Uterus (tissue), 4 donors: ENCODE measurements around the gene DNAL4. TPM values are rescaled to one million over a fixed set of nuclear protein-coding genes. Genes with fewer than 3 reads are reported as not detected.

Experiments
- DNase-seq, 2 donors: peaks; one replicate each; pipeline ENCODE4 v3.0.0-alpha.2; 2019 to 2020
- H3K27ac ChIP-seq, 2 donors: fragments of 200-600 bp; sonication (generic); 1 replicate in 1 of 2; 2 replicates in 1 of 2; pipeline ENCODE4 v1.5.1; 2016 to 2018
- H3K27me3 ChIP-seq, 2 donors: fragments of 200-600 bp; sonication (generic); one replicate each; pipeline ENCODE4 v1.5.1; 2018 to 2019; ENCODE audit warnings: control low read depth in 1 of 2
- H3K36me3 ChIP-seq, 2 donors: fragments of 200-600 bp; sonication (generic); one replicate each; pipeline ENCODE4 v1.5.1; 2019; ENCODE audit warnings: control low read depth in 1 of 2
- H3K4me1 ChIP-seq, 2 donors: fragments of 200-600 bp; sonication (generic); one replicate each; pipeline ENCODE4 v1.5.1; 2018 to 2019; ENCODE audit warnings: control low read depth in 1 of 2
- H3K4me3 ChIP-seq, 2 donors: fragments of 200-600 bp; sonication (generic); 1 replicate in 1 of 2; 2 replicates in 1 of 2; pipeline ENCODE4 v1.5.1; 2018 to 2019; ENCODE audit warnings: mild to moderate bottlenecking in 1 of 2
- H3K9me3 ChIP-seq, 2 donors: fragments of 200-600 bp; sonication (generic); one replicate each; pipeline ENCODE4 v1.5.1; 2019; ENCODE audit warnings: control low read depth in 1 of 2
- POLR2A ChIP-seq, 2 donors: fragments of 450-650 bp; IDR thresholded peaks; one replicate each; pipeline ENCODE4 v1.6.1; 2016; ENCODE audit warnings: antibody characterized with exemption in 2 of 2, mild to moderate bottlenecking in 1 of 2, moderate library complexity in 1 of 2
- intact Hi-C: fragments of 100-400 bp; cut with DNase I; formaldehyde crosslinking; loops from one replicate; pipeline ENCODE4 v1.15.1; 2023; ENCODE audit warnings: low total_unique reads
- total RNA-seq, 4 donors: library from RNA; depleted of rRNA in 3 of 4; stranded (reverse); fragments of >200 nt in 3 of 4; gene quantifications; one replicate each; pipeline versions ENCODE4 v1.1.0 to v1.2.4, GENCODE V29; 2014 to 2023
- TF ChIP-seq, protein P1 (sequence below), 4 experiments: fragments of 200-600 bp in 2 of 4; fragments of 450-650 bp in 2 of 4; sonication (generic) in 2 of 4; IDR thresholded peaks; one replicate each; pipeline ENCODE4 v1.5.1; 2016 to 2019; ENCODE audit warnings: antibody characterized with exemption in 4 of 4, mild to moderate bottlenecking in 2 of 4, moderate library complexity in 1 of 4
- donor health status: DM: yes; HTN: yes; CAD: no.

DNAL4 gene
- total RNA-seq, 4 donors from 2014 or later: 3.1 to 23.4 (median 8.3) TPM

DNA sequence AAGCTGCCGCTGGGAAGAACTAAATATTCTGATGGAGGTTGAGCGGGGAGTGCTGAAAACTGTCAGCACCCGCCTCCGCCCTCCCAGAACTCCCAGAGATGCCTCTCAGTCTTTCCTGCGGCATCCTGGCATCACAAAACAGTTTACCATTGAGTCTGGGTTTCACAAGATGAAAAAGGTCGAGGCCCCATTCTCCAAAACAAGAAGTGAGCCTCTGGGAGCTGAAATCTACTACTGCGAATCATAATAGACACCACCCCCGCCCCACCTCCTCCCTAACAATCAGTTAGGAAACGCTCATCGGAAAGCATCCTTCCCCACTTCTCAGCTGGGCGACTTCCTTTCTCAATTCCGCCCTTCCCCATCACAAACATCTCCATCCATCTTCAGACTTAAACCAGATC lies 39.2 kb downstream of the DNAL4 start:
- DNase-seq: peak; percentile 43 to 71
- intact Hi-C loops: loop anchor here (5.0 kb wide), 1 partner anchor 38 kb away; the partner anchor contains the start of gene DNAL4
- H3K4me3 ChIP-seq: peak overlapping the region; percentile 41 to 75
- TF ChIP-seq POLR2A (IDR thresholded peaks at IDR 0.05): no peak
- H3K27ac ChIP-seq: peak overlapping the region; percentile 90 to 92
- H3K27me3 ChIP-seq: no peaks in the 10 kb centered on the region
- no peaks in the 10 kb centered on the region for H3K36me3 ChIP-seq
- H3K9me3 ChIP-seq: no peaks in the 10 kb centered on the region
- peaks cover 3 to 10% of the 10 kb centered on the region in 2 donors for H3K4me1 ChIP-seq

- Histone ChIP-seq H3K4me3 (peak overlapping the region; percentile 41 to 75), H3K9me3 (no peaks in the 10 kb centered on the region), H3K27ac (peak overlapping the region; percentile 90 to 92), H3K4me1 (peaks cover 3 to 10% of the 10 kb centered on the region in 2 donors), H3K36me3 (no peaks in the 10 kb centered on the region), H3K27me3 (no peaks in the 10 kb centered on the region)
- DNase-seq: peak; percentile 74 to 88
- peak in 1 of 2 donors; percentile 6 for TF ChIP-seq POLR2A (IDR thresholded peaks at IDR 0.05)
- TF ChIP-seq, protein P1, sequence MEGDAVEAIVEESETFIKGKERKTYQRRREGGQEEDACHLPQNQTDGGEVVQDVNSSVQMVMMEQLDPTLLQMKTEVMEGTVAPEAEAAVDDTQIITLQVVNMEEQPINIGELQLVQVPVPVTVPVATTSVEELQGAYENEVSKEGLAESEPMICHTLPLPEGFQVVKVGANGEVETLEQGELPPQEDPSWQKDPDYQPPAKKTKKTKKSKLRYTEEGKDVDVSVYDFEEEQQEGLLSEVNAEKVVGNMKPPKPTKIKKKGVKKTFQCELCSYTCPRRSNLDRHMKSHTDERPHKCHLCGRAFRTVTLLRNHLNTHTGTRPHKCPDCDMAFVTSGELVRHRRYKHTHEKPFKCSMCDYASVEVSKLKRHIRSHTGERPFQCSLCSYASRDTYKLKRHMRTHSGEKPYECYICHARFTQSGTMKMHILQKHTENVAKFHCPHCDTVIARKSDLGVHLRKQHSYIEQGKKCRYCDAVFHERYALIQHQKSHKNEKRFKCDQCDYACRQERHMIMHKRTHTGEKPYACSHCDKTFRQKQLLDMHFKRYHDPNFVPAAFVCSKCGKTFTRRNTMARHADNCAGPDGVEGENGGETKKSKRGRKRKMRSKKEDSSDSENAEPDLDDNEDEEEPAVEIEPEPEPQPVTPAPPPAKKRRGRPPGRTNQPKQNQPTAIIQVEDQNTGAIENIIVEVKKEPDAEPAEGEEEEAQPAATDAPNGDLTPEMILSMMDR (IDR thresholded peaks at IDR 0.05): no peak
- intact Hi-C loops: no loop called here
Measured at GRCh38 chr22:38753948-38754750, 39.8 kb downstream of the DNAL4 start.

GRCh38 chr22:38751422-38752346 lies 42.3 kb downstream of the DNAL4 start:
- TF ChIP-seq POLR2A (IDR thresholded peaks at IDR 0.05): no peak
- TF ChIP-seq, protein P1 (IDR thresholded peaks at IDR 0.05): no peak
- intact Hi-C loops: no loop called here
- DNase-seq: no peak
- Histone ChIP-seq H3K27me3 (no peaks in the 10 kb centered on the region), H3K27ac (no peak overlapping the region), H3K4me3 (no peak overlapping the region), H3K9me3 (no peaks in the 10 kb centered on the region), H3K36me3 (no peaks in the 10 kb centered on the region), H3K4me1 (peaks cover 3 to 10% of the 10 kb centered on the region in 2 donors)

- intact Hi-C loops: no loop called here
- no peak for DNase-seq
- Histone ChIP-seq H3K27me3 (no peaks in the 10 kb centered on the region), H3K36me3 (no peaks in the 10 kb centered on the region), H3K4me3 (no peak overlapping the region), H3K9me3 (no peaks in the 10 kb centered on the region), H3K4me1 (peaks cover 3 to 10% of the 10 kb centered on the region in 2 donors), H3K27ac (no peak overlapping the region)
- TF ChIP-seq, protein P1 (IDR thresholded peaks at IDR 0.05): no peak
- no peak for TF ChIP-seq POLR2A (IDR thresholded peaks at IDR 0.05)
Measured at GRCh38 chr22:38751066-38751421, 42.9 kb downstream of the DNAL4 start.

- H3K36me3 ChIP-seq: no peaks in the 10 kb centered on the region
- no peaks in the 10 kb centered on the region for H3K27me3 ChIP-seq
- intact Hi-C loops: no loop called here
- no peak for DNase-seq
- no peak overlapping the region for H3K4me3 ChIP-seq
- TF ChIP-seq POLR2A (IDR thresholded peaks at IDR 0.05): no peak
- TF ChIP-seq, protein P1 (IDR thresholded peaks at IDR 0.05): no peak
- no peaks in the 10 kb centered on the region for H3K9me3 ChIP-seq
- no peak overlapping the region for H3K27ac ChIP-seq
- peaks cover 3 to 10% of the 10 kb centered on the region in 2 donors for H3K4me1 ChIP-seq
Measured at GRCh38 chr22:38750638-38751037, 43.3 kb downstream of the DNAL4 start.
